ENCODE measurements around the gene UTS2R. TPM values are rescaled to one million over a fixed set of nuclear protein-coding genes. Genes with fewer than 3 reads are reported as not detected.

UTS2R gene
- total and polyA plus RNA-seq, 7 donors: not detected

GRCh38 chr17:82403662-82404660 is 32.4 kb downstream of the UTS2R start:
- no peaks in the 10 kb centered on the region for H3K9me3 ChIP-seq
- 96% methylated on average over 67 of the region's 67 CpGs for WGBS, 2 donors
- TF ChIP-seq EP300 (IDR thresholded peaks at IDR 0.05): no peak
- TF ChIP-seq POLR2A (IDR thresholded peaks at IDR 0.05): no peak
- TF ChIP-seq POLR2AphosphoS5 (IDR thresholded peaks at IDR 0.05): no peak
- no peak for TF ChIP-seq CTCF (IDR thresholded peaks at IDR 0.05)
- H3K27ac ChIP-seq: no peak overlapping the region
- H3K27me3 ChIP-seq: no peaks in the 10 kb centered on the region
- H3K4me3 ChIP-seq: no peak overlapping the region
- no peak for DNase-seq
- intact Hi-C loops (cut with DNase I): no loop called here
- peaks cover 0 to 50% (median 11%) of the 10 kb centered on the region in 4 donors for H3K36me3 ChIP-seq
- H3K4me1 ChIP-seq: peaks cover 0 to 12% (median 0%) of the 10 kb centered on the region in 4 donors

- intact Hi-C loops (cut with DNase I): no loop called here
- Histone ChIP-seq H3K4me3 (no peak overlapping the region), H3K9me3 (no peaks in the 10 kb centered on the region), H3K27me3 (no peaks in the 10 kb centered on the region), H3K4me1 (peaks cover 0 to 4% (median 0%) of the 10 kb centered on the region in 4 donors), H3K27ac (no peak overlapping the region), H3K36me3 (peaks cover 0 to 56% (median 11%) of the 10 kb centered on the region in 4 donors)
- no peak for DNase-seq
- TF ChIP-seq EP300 (IDR thresholded peaks at IDR 0.05) (no peak), POLR2AphosphoS5 (IDR thresholded peaks at IDR 0.05) (no peak), POLR2A (IDR thresholded peaks at IDR 0.05) (no peak)
- 93 to 94% methylated on average over 14 of the region's 14 CpGs for WGBS, 2 donors
These were observed 33.5 kb downstream of the UTS2R start for GRCh38 chr17:82405051-82405450.

- Histone ChIP-seq H3K27ac (no peak overlapping the region), H3K27me3 (no peaks in the 10 kb centered on the region), H3K4me3 (no peak overlapping the region), H3K9me3 (no peaks in the 10 kb centered on the region), H3K36me3 (peaks cover 0 to 56% (median 11%) of the 10 kb centered on the region in 4 donors), H3K4me1 (no peaks in the 10 kb centered on the region)
- no peak for TF ChIP-seq POLR2A (IDR thresholded peaks at IDR 0.05)
- TF ChIP-seq POLR2AphosphoS5 (IDR thresholded peaks at IDR 0.05): no peak
- TF ChIP-seq EP300 (IDR thresholded peaks at IDR 0.05): no peak
- no peak for DNase-seq
- 94 to 97% methylated on average over 14 of the region's 14 CpGs for WGBS, 2 donors
- intact Hi-C loops (cut with DNase I): no loop called here
These were observed 34.6 kb downstream of the UTS2R start for GRCh38 chr17:82406131-82406671.

- Histone ChIP-seq H3K27ac (no peak overlapping the region), H3K36me3 (peaks cover 0 to 45% (median 11%) of the 10 kb centered on the region in 4 donors), H3K9me3 (no peaks in the 10 kb centered on the region), H3K4me3 (no peak overlapping the region), H3K4me1 (no peaks in the 10 kb centered on the region), H3K27me3 (no peaks in the 10 kb centered on the region)
- intact Hi-C loops (cut with DNase I): no loop called here
- WGBS, 2 donors: 72 to 88% methylated on average over 13 of the region's 13 CpGs
- TF ChIP-seq POLR2AphosphoS5 (IDR thresholded peaks at IDR 0.05) (no peak), POLR2A (IDR thresholded peaks at IDR 0.05) (no peak), EP300 (IDR thresholded peaks at IDR 0.05) (no peak), CTCF (IDR thresholded peaks at IDR 0.05) (no peak)
- DNase-seq: no peak
These were observed 35.7 kb downstream of the UTS2R start for GRCh38 chr17:82407255-82407654.

- WGBS, 2 donors: 90 to 94% methylated on average over 15 of the region's 15 CpGs
- H3K9me3 ChIP-seq: no peaks in the 10 kb centered on the region
- no peak for DNase-seq
- H3K36me3 ChIP-seq: peaks cover 0 to 41% (median 9%) of the 10 kb centered on the region in 4 donors
- H3K4me1 ChIP-seq: no peaks in the 10 kb centered on the region
- no peak for TF ChIP-seq POLR2AphosphoS5 (IDR thresholded peaks at IDR 0.05)
- TF ChIP-seq POLR2A (IDR thresholded peaks at IDR 0.05): no peak
- TF ChIP-seq EP300 (IDR thresholded peaks at IDR 0.05): no peak
- no peak for TF ChIP-seq CTCF (IDR thresholded peaks at IDR 0.05)
- no peak overlapping the region for H3K27ac ChIP-seq
- intact Hi-C loops (cut with DNase I): no loop called here
- H3K27me3 ChIP-seq: no peaks in the 10 kb centered on the region
- no peak overlapping the region for H3K4me3 ChIP-seq
These were observed 36.8 kb downstream of the UTS2R start for GRCh38 chr17:82408288-82408937.
